Measurements from ENCODE around the gene TMEM14C.
A peak's percentile ranks its signal among the peaks of the same experiment; 100 is the strongest.

The TMEM14C gene

DNA sequence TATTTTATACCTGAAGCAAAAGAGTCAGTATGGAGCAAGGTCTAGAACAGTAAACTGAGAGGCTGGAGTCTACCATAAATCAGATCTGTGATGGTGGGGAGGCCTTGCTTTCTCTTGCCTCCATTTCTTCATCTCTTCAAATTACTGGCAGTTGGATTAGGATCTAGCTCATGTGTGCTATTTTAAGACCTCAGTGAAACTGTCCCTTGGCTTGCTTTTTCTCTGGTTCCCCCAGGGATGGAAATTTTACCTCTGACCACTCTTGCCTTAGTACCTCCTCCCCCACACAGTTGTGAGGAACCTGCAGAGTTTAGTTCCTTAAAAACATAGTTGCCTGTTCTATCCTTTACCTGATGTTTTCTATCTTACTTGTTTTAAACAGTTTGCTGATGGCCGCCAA lies 33.2 kb downstream of the TMEM14C start:
- ChIA-PET POLR2A (no interaction called here), CTCF (interaction anchor here (4.8 kb wide), 1 partner anchor 8 kb away, joined by 35 read pairs; the partner anchor contains the start of gene TMEM14B)
- TF ChIP-seq, protein P1, sequence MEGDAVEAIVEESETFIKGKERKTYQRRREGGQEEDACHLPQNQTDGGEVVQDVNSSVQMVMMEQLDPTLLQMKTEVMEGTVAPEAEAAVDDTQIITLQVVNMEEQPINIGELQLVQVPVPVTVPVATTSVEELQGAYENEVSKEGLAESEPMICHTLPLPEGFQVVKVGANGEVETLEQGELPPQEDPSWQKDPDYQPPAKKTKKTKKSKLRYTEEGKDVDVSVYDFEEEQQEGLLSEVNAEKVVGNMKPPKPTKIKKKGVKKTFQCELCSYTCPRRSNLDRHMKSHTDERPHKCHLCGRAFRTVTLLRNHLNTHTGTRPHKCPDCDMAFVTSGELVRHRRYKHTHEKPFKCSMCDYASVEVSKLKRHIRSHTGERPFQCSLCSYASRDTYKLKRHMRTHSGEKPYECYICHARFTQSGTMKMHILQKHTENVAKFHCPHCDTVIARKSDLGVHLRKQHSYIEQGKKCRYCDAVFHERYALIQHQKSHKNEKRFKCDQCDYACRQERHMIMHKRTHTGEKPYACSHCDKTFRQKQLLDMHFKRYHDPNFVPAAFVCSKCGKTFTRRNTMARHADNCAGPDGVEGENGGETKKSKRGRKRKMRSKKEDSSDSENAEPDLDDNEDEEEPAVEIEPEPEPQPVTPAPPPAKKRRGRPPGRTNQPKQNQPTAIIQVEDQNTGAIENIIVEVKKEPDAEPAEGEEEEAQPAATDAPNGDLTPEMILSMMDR (IDR thresholded peaks at IDR 0.05; ENCODE audit: control extremely low read depth, extremely low read depth, low read depth, missing control alignments): no peak
- DNase-seq (ENCODE audit: extremely low spot score): no peak

DNA sequence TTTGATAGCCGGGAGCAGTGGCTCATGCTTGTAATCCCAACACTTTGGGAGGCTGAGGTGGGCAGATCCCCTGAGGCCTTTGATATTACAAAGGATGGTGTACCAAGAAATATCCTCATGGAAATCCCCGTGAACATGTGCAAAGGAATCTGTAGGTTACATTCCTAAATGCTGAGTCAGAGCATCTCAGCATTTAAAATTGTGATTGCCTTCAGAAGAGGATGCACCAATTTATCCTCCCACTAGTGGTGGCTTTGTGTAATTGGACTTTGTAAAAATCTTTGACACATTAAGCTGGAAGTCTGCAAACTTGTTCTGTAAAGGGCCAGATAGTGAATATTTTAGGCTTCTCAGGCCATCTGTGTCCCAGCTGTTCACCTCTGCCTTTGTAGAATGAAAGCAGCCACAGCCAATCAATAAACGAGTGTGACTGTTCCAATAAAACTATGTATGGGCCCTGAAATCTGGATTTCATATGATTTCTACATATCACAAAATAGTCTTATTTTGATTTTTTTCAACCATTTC lies 36.5 kb downstream of the TMEM14C start:
- ChIA-PET POLR2A (no interaction called here), CTCF (interaction anchor here (0.6 to 4.8 kb wide), 9 partner anchors 10 to 283 kb away, joined by 3 to 35 read pairs (median 3); partner anchors contain the start of gene TMEM14B)
- TF ChIP-seq, protein P1 (IDR thresholded peaks at IDR 0.05; ENCODE audit: control extremely low read depth, extremely low read depth, low read depth, missing control alignments): peak; percentile 27
- DNase-seq (ENCODE audit: extremely low spot score): peak; percentile 28

DNA sequence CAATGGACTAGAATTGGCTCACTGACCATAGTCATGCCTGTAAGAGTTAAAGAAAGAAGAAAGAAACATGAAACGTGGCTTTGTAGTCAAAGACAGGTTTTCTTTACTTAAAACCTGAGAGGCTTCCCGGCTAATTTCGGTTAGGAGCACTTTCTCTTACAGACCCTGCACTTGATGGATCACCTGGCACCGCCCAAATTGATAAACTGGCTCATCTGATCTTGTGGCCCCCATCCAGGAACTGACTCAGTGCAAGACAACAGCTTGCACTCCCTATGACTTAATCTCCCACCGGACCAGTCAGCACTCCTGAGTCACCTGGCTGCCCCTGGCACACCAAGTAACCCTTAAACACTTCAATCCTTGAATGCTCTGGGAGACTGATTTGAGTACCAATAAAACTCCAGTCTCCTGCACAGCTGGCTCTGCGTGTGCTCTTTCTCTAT lies 37.0 kb downstream of the TMEM14C start:
- TF ChIP-seq, protein P1 (IDR thresholded peaks at IDR 0.05; ENCODE audit: control extremely low read depth, extremely low read depth, low read depth, missing control alignments): no peak
- ChIA-PET POLR2A (no interaction called here), CTCF (interaction anchor here (0.6 to 4.8 kb wide), 9 partner anchors 9 to 284 kb away, joined by 3 to 35 read pairs (median 3); partner anchors contain the start of gene TMEM14B)
- no peak for DNase-seq (ENCODE audit: extremely low spot score)

DNA sequence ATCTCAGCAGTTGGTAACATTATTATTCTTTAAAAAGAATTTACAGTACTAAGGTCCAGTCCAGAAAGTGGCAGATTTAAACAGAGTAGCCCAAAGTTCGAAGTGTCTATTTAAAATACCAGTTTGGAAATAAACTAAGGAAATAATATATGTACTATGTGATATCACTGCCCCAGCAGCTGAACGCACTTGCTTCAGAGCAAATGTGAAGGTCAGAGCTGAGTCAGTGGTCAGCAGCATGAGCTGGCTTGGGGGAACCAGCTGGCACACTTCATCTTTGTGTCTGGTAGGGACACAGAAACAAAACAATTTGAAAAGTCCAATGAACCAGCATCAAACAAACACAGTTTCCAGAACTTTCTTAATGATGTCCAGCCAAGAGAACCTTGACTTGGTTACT lies 40.1 kb downstream of the TMEM14C start:
- DNase-seq (ENCODE audit: extremely low spot score): no peak
- ChIA-PET CTCF (no interaction called here), POLR2A (no interaction called here)
- TF ChIP-seq, protein P1 (IDR thresholded peaks at IDR 0.05; ENCODE audit: control extremely low read depth, extremely low read depth, low read depth, missing control alignments): no peak

DNA sequence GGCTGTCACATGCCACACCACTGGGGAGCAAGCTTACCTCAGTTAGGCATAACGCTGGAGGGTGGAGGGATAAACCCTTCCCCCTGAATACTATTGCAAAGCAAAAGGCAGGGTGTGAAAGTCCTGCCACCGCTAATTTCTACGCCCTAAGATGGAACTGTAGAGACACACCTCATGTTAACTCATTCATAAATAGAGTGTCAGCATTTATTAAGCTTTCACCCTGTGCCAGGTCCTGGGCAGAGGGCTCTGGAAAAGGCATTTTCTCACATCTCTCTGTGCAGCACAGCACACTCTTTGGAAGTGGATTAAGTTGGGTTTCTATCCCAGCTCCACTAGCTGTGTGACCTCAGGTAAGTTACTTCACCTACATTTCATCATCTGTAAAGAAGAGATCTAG lies 46.5 kb downstream of the TMEM14C start:
- DNase-seq (ENCODE audit: extremely low spot score): no peak
- ChIA-PET CTCF (interaction anchor here (1.3 to 1.9 kb wide), 4 partner anchors 9 to 259 kb away, joined by 3 to 5 read pairs (median 4); no protein-coding TSS in a partner anchor), POLR2A (no interaction called here)
- TF ChIP-seq, protein P1 (IDR thresholded peaks at IDR 0.05; ENCODE audit: control extremely low read depth, extremely low read depth, low read depth, missing control alignments): no peak

DNA sequence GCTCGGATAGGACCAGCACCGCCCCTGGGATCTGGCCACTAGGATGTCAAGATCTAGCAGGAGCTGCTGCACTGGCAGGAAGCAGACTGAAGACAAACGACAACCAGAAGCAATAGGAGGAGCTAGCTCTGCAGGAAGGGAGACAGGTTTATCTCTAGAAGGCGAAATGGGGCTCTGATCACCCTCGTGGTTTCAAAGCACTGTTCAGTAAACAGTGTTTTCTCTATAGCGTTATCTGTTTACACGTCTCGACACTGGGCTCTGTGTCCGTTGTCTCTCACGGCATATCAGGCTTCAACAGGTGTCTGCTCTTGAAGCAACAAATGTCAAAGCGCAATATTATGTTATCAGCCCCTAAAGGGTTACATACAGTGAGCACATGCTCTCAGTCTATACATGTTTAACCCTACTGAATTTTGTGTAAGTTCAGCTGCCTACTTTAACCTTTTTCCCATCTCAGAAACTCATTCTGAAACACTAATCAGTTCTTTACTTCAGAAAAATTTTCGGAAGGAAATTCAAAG lies 48.6 kb downstream of the TMEM14C start:
- POLR2A ChIA-PET: interaction anchor here (0.6 kb wide), 1 partner anchor 327 kb away, joined by 3 read pairs; no protein-coding TSS in a partner anchor
- TF ChIP-seq, protein P1 (IDR thresholded peaks at IDR 0.05; ENCODE audit: control extremely low read depth, extremely low read depth, low read depth, missing control alignments): no peak
- CTCF ChIA-PET: interaction anchor here (0.9 to 1.6 kb wide), 2 partner anchors 12 to 31 kb away, joined by 3 to 6 read pairs; no protein-coding TSS in a partner anchor
- no peak for DNase-seq (ENCODE audit: extremely low spot score)
